HCT116 (cell line): ENCODE results near the gene TK1. TPM values are rescaled to one million over a fixed set of nuclear protein-coding genes. Genes with fewer than 3 reads are reported as not detected.

ENCODE experiments used
- ATAC-seq: fragments of 200-7000 bp; cut with Tn5 transposase; 2 replicates; pipeline ENCODE4 v1.9.1; 2020; ENCODE audit warnings: mild to moderate bottlenecking, moderate library complexity
- BruUV-seq: library from RNA; stranded (reverse); fragments of 400-500 nt; replicated peaks from 2 replicates; lab custom pipeline; 2021; lab: Mats Ljungman, UMichigan
- CTCF ChIA-PET: fragments of 300-600 bp; sonication (Branson Sonifier 250); formaldehyde crosslinking; loops from one replicate; lab custom pipeline; 2021; ENCODE audit warnings: antibody characterized with exemption; lab: Charles Lee
- POLR2A ChIA-PET: fragments of 300-600, 350-600 bp; sonication (Branson Sonifier 250); formaldehyde crosslinking; loops from one replicate; lab custom pipeline; 2021; ENCODE audit warnings: antibody characterized with exemption; lab: Charles Lee
- RAD21 ChIA-PET, 2 experiments: fragments of 300-600 bp; sonication (Branson Sonifier 250); formaldehyde crosslinking; loops; one replicate each; lab custom pipeline; 2023; ENCODE audit warnings: low total read pairs in 2 of 2; ENCODE audit not compliant: uncharacterized antibody in 2 of 2, unreplicated experiment in 2 of 2, low non-redundant PET in 1 of 2; lab: Charles Lee
- DNase-seq: peaks from one replicate; pipeline ENCODE4 v3.0.0-alpha.2; 2010; ENCODE audit warnings: low read depth, low spot score
- H2AFZ ChIP-seq: fragments of 200-600 bp; shearing (Covaris generic), sonication (generic); 2 replicates; pipeline ENCODE4 v1.6.1; 2017; ENCODE audit warnings: low read depth, mixed run types, mixed read lengths, antibody characterized with exemption, low read length; ENCODE audit not compliant: poor library complexity, severe bottlenecking
- H3K27ac ChIP-seq: 2 replicates; pipeline ENCODE4 v1.5.1; 2012; ENCODE audit warnings: low read depth, low read length
- H3K27me3 ChIP-seq: fragments of 200-600 bp; sonication (generic); 2 replicates; pipeline ENCODE4 v1.6.1; 2016; ENCODE audit warnings: mixed run types, low read length, mixed read lengths; ENCODE audit not compliant: insufficient read depth
- H3K36me3 ChIP-seq, 2 experiments: fragments of 200-500 bp in 1 of 2; fragments of 200-600 bp in 1 of 2; sonication (Bioruptor generic) in 1 of 2; sonication (generic) in 1 of 2; 2 replicates each; pipeline versions ENCODE4 v1.5.1 to v1.6.1; 2014 to 2016; ENCODE audit warnings: low read length in 2 of 2, inconsistent platforms in 1 of 2, mixed read lengths in 1 of 2, mixed run types in 1 of 2; ENCODE audit not compliant: insufficient read depth in 2 of 2, control insufficient read depth in 1 of 2
- H3K4me1 ChIP-seq, 2 experiments: fragments of 200-600 bp in 1 of 2; sonication (generic) in 1 of 2; 2 replicates each; pipeline versions ENCODE4 v1.5.1 to v1.6.1; 2012 to 2017; ENCODE audit warnings: low read length in 2 of 2, inconsistent platforms in 1 of 2, mild to moderate bottlenecking in 1 of 2, mixed read lengths in 1 of 2, mixed run types in 1 of 2, moderate library complexity in 1 of 2; ENCODE audit not compliant: insufficient read depth in 2 of 2, control insufficient read depth in 1 of 2
- H3K4me2 ChIP-seq: fragments of 200-600 bp; sonication (generic); 2 replicates; pipeline ENCODE4 v1.6.1; 2017; ENCODE audit warnings: mixed run types, low read length, mixed read lengths
- H3K4me3 ChIP-seq, 2 experiments: fragments of 200-600 bp in 1 of 2; sonication (generic) in 1 of 2; replicated peaks in 1 of 2; 2 replicates each; pipeline ENCODE4 v1.5.1; 2011 to 2016; ENCODE audit warnings: low read length in 2 of 2, control low read depth in 1 of 2, low read depth in 1 of 2, mild to moderate bottlenecking in 1 of 2, mixed read lengths in 1 of 2, mixed run types in 1 of 2
- H3K79me2 ChIP-seq: fragments of 200-600 bp; sonication (generic); 2 replicates; pipeline ENCODE4 v1.6.1; 2017; ENCODE audit warnings: mild to moderate bottlenecking, mixed run types, low read length, moderate library complexity, mixed read lengths; ENCODE audit not compliant: insufficient read depth
- H3K9ac ChIP-seq: fragments of 200-600 bp; sonication (generic); 2 replicates; pipeline ENCODE4 v1.6.1; 2016; ENCODE audit warnings: low read length, mixed read lengths
- H3K9me2 ChIP-seq: fragments of 200-600 bp; sonication (generic), shearing (Covaris generic); 2 replicates; pipeline ENCODE4 v1.6.1; 2017; ENCODE audit warnings: mixed run types, mild to moderate bottlenecking, moderate library complexity; ENCODE audit not compliant: insufficient read depth
- H3K9me3 ChIP-seq, 2 experiments: fragments of 200-500 bp in 1 of 2; fragments of 200-600 bp in 1 of 2; sonication (Bioruptor generic) in 1 of 2; sonication (generic) in 1 of 2; 2 replicates each; pipeline ENCODE4 v1.6.1; 2014 to 2017; ENCODE audit warnings: low read length in 2 of 2, mixed read lengths in 2 of 2, inconsistent platforms in 1 of 2, low read depth in 1 of 2, mild to moderate bottlenecking in 1 of 2, mixed run types in 1 of 2, moderate library complexity in 1 of 2; ENCODE audit not compliant: control insufficient read depth in 1 of 2, insufficient read depth in 1 of 2
- H4K20me1 ChIP-seq: fragments of 200-600 bp; sonication (generic), shearing (Covaris generic); 2 replicates; pipeline ENCODE4 v1.6.1; 2017; ENCODE audit warnings: mixed run types, mild to moderate bottlenecking, moderate library complexity; ENCODE audit not compliant: insufficient read depth
- CBX3 ChIP-seq: IDR thresholded peaks from 2 replicates; pipeline ENCODE4 v1.6.1; 2012; ENCODE audit warnings: low read depth
- CEBPB ChIP-seq: IDR thresholded peaks from 2 replicates; pipeline ENCODE4 v1.6.1; 2012; ENCODE audit warnings: low read depth
- EGR1 ChIP-seq: IDR thresholded peaks from 2 replicates; pipeline ENCODE4 v1.6.1; 2012; ENCODE audit warnings: low read depth
- JUND ChIP-seq: IDR thresholded peaks from 2 replicates; pipeline ENCODE4 v1.6.1; 2012
- POLR2AphosphoS5 ChIP-seq: IDR thresholded peaks from 2 replicates; pipeline ENCODE4 v1.6.1; 2011; ENCODE audit warnings: mild to moderate bottlenecking, low read depth, low read length, moderate library complexity
- REST ChIP-seq: IDR thresholded peaks from 2 replicates; pipeline ENCODE4 v1.6.1; 2012; ENCODE audit warnings: low read depth
- SP1 ChIP-seq: IDR thresholded peaks from 2 replicates; pipeline ENCODE4 v1.6.1; 2012; ENCODE audit warnings: low read depth
- TCF7L2 ChIP-seq: IDR thresholded peaks from 2 replicates; pipeline ENCODE4 v1.7.0; 2011; ENCODE audit warnings: borderline replicate concordance, inconsistent platforms; ENCODE audit not compliant: insufficient read depth, insufficient read length; ENCODE audit errors: extremely low read depth
- intact Hi-C: fragments of 100-400 bp; cut with micrococcal nuclease; formaldehyde crosslinking; loops from 2 replicates; pipeline ENCODE4 v1.10.0; 2022
- total RNA-seq: library from RNA; stranded (reverse); gene quantifications from one replicate; pipeline ENCODE4 v1.2.1, GENCODE V29; 2021; ENCODE audit not compliant: unreplicated experiment
- TF ChIP-seq, protein P1 (sequence below): IDR thresholded peaks from 2 replicates; pipeline ENCODE4 v1.6.1; 2012

Gene TK1
- total RNA-seq, 1 experiment from 2014 or later: 315 TPM

DNA sequence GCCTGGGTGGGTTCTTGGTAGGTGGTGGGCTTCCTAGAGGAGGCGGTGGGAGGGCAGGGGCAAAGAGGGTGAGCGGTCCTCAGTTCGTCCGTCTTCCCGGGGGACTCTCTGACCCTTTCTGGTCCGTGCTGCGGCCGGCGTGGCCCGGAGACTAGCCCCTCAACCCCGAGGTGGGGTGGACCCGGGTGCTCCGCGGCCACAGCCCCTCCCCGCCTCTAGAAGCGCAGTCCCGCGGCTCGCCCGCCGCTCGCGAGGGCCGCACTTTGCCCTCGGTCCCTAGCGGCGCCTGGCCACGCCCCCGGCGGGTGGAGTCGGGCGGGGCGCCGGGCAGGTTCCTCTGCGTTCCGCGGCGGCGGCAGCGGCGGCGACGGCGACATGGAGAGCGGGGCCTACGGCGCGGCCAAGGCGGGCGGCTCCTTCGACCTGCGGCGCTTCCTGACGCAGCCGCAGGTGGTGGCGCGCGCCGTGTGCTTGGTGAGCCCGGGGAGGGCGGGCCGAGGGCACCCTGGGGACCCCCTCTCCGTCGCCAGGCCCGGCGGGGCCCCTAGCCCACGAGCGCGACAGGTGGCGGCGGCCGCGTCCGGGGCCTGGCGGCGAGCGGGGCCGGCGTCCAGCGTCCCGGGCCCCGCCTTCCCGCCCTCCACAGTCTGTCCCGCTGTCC, 18.5 kb downstream of the TK1 start, which contains the start of gene SYNGR2 (continued):
- TF ChIP-seq TCF7L2: peak; percentile 62
- no peak for TF ChIP-seq JUND
- TF ChIP-seq CEBPB: no peak
- TF ChIP-seq, protein P1, sequence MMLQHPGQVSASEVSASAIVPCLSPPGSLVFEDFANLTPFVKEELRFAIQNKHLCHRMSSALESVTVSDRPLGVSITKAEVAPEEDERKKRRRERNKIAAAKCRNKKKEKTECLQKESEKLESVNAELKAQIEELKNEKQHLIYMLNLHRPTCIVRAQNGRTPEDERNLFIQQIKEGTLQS: no peak
- TF ChIP-seq CBX3: no peak

GRCh38 chr17:78166416-78166815, 20.4 kb downstream of the TK1 start:
- Histone ChIP-seq H3K9ac (no peak overlapping the region), H3K9me2 (no peaks in the 10 kb centered on the region), H3K4me2 (no peak overlapping the region), H3K4me1 (peaks cover 22 to 41% of the 10 kb centered on the region in 2 experiments; a peak in 3 of 4 replicates), H4K20me1 (peaks cover 5% of the 10 kb centered on the region; the same call in 1 of the 2 replicates), H3K27ac (no peak overlapping the region), H3K36me3 (peaks cover 4 to 6% of the 10 kb centered on the region in 2 experiments; a peak in 3 of 4 replicates), H3K9me3 (no peaks in the 10 kb centered on the region), H2AFZ (no peak overlapping the region), H3K27me3 (no peaks in the 10 kb centered on the region), H3K79me2 (peaks cover 27% of the 10 kb centered on the region), H3K4me3 (no peak overlapping the region)
- TF ChIP-seq EGR1: no peak
- TF ChIP-seq REST: no peak
- no peak for TF ChIP-seq SP1
- no peak for TF ChIP-seq POLR2AphosphoS5
- intact Hi-C loops: loop anchor here (5.0 kb wide), 1 partner anchor 811 kb away; the partner anchor contains the start of gene LGALS3BP
- ATAC-seq: no peak
- ChIA-PET RAD21 (no interaction called here), POLR2A (interaction anchor here (1.6 kb wide), 1 partner anchor 20 kb away, joined by 3 read pairs; the partner anchor contains the start of genes AFMID and TK1), CTCF (interaction anchor here (1.6 kb wide), 1 partner anchor 85 kb away, joined by 4 read pairs; no protein-coding TSS in a partner anchor)
- no TSS peak for BruUV-seq
- no peak for DNase-seq
